HepG2 (cell line): ENCODE measurements around the gene CRK. TPM values are rescaled to one million over a fixed set of nuclear protein-coding genes. Genes with fewer than 3 reads are reported as not detected.

Experiments used
- CEBPZ ChIP-seq: IDR thresholded peaks from 2 replicates; pipeline ENCODE4 v1.6.1; 2012; ENCODE audit warnings: low read length, improper control_type of control experiment
- DPF2 ChIP-seq: sonication (generic); formaldehyde crosslinking; IDR thresholded peaks from 2 replicates; pipeline ENCODE4 v1.4.0; 2020; ENCODE audit warnings: mild to moderate bottlenecking, low read depth, missing genetic modification reagents, borderline replicate concordance
- ELF4 ChIP-seq: sonication (generic); formaldehyde crosslinking; IDR thresholded peaks from 2 replicates; pipeline ENCODE4 v1.5.0; 2020; ENCODE audit warnings: missing genetic modification reagents, mild to moderate bottlenecking, moderate library complexity, borderline replicate concordance
- NRL ChIP-seq: sonication (generic); formaldehyde crosslinking; IDR thresholded peaks from 2 replicates; pipeline ENCODE4 v1.5.0; 2020; ENCODE audit warnings: missing genetic modification reagents, mild to moderate bottlenecking, moderate library complexity, borderline replicate concordance
- SP4 ChIP-seq: sonication (generic); formaldehyde crosslinking; IDR thresholded peaks from 2 replicates; pipeline ENCODE4 v1.8.1; 2023; ENCODE audit warnings: mild to moderate bottlenecking, missing genetic modification reagents
- TARDBP ChIP-seq: sonication (generic); formaldehyde crosslinking; IDR thresholded peaks from 2 replicates; pipeline ENCODE4 v1.8.0; 2022; ENCODE audit warnings: mild to moderate bottlenecking, missing genetic modification reagents
- TIGD3 ChIP-seq: sonication (generic); formaldehyde crosslinking; IDR thresholded peaks from 2 replicates; pipeline ENCODE4 v1.5.1; 2020; ENCODE audit warnings: mild to moderate bottlenecking, missing genetic modification reagents, borderline replicate concordance
- ZFP82 ChIP-seq: sonication (generic); formaldehyde crosslinking; IDR thresholded peaks from 2 replicates; pipeline ENCODE4 v1.5.1; 2020; ENCODE audit warnings: mild to moderate bottlenecking, missing genetic modification reagents, borderline replicate concordance
- ZIK1 ChIP-seq: sonication (generic); formaldehyde crosslinking; IDR thresholded peaks from 2 replicates; pipeline ENCODE4 v1.5.0; 2020; ENCODE audit warnings: mild to moderate bottlenecking, low read depth, missing genetic modification reagents, borderline replicate concordance
- ZNF24 ChIP-seq: fragments of 450-650 bp; IDR thresholded peaks from 2 replicates; pipeline ENCODE4 v1.6.1; 2017; ENCODE audit warnings: antibody characterized with exemption, mild to moderate bottlenecking
- ZNF564 ChIP-seq: sonication (generic); formaldehyde crosslinking; IDR thresholded peaks from 2 replicates; pipeline ENCODE4 v1.8.1; 2023; ENCODE audit warnings: mild to moderate bottlenecking, missing genetic modification reagents
- ZNF577 ChIP-seq: sonication (generic); formaldehyde crosslinking; IDR thresholded peaks from 2 replicates; pipeline ENCODE4 v1.4.0; 2020; ENCODE audit warnings: mild to moderate bottlenecking, low read depth, missing genetic modification reagents, borderline replicate concordance
- ZNF747 ChIP-seq: sonication (generic); formaldehyde crosslinking; IDR thresholded peaks from 2 replicates; pipeline ENCODE4 v1.8.1; 2023; ENCODE audit warnings: missing genetic modification reagents, mild to moderate bottlenecking, borderline replicate concordance
- ZSCAN22 ChIP-seq: sonication (generic); formaldehyde crosslinking; IDR thresholded peaks from 2 replicates; pipeline ENCODE4 v1.4.0; 2020; ENCODE audit warnings: mild to moderate bottlenecking, missing genetic modification reagents
- polyA plus RNA-seq, 8 experiments: library from polyadenylated mRNA; depleted of rRNA in 3 of 8; stranded (reverse) in 7 of 8; unstranded in 1 of 8; fragments of >200 nt; fragmentation: Illumina TruSeq in 4 of 8; extraction: Trizol in 4 of 8; gene quantifications; 2 replicates each; pipeline versions ENCODE4 v1.2.1 to v1.2.3, GENCODE V29; 2011 to 2016; ENCODE audit warnings: low read depth in 4 of 8, missing spikeins in 1 of 8, mixed read lengths in 1 of 8; ENCODE audit not compliant: insufficient read depth in 1 of 8
- total RNA-seq, 5 experiments: library from RNA; depleted of rRNA; stranded (reverse); fragments of >200 nt; fragmentation: Illumina TruSeq; extraction: Trizol; gene quantifications; 2 replicates each; pipeline ENCODE4 v1.2.3, GENCODE V29; 2016; ENCODE audit warnings: low read depth in 1 of 5

CRK gene
- total and polyA plus RNA-seq, 2 of the 13 experiments (the other 11 are each of a cell fraction or from before 2014, with no cell fraction given) = 47.4 to 54.2 TPM

GRCh38 chr17:1399679-1400512 is 56.1 kb downstream of the CRK start, which contains the start of gene YWHAE (continued):
- TF ChIP-seq CEBPZ = no peak
- TF ChIP-seq ZFP82 (CRISPR knock-in tag) = peak; percentile 88
- TF ChIP-seq ZNF24 = no peak
- TF ChIP-seq ELF4 (CRISPR knock-in tag) = 0 out of 2 replicates have a peak, but pooled peaks have one; percentile 55
- no peak for TF ChIP-seq ZNF747 (CRISPR knock-in tag)
- TF ChIP-seq ZNF577 (CRISPR knock-in tag) = peak; percentile 78; the same call in 1 of the 2 replicates
- TF ChIP-seq ZSCAN22 (CRISPR knock-in tag) = no peak
- no peak for TF ChIP-seq TIGD3 (CRISPR knock-in tag)
- TF ChIP-seq TARDBP (CRISPR knock-in tag) = peak; percentile 82
- TF ChIP-seq SP4 (CRISPR knock-in tag) = peak; percentile 61
- peak; percentile 78 for TF ChIP-seq ZIK1 (CRISPR knock-in tag)
- no peak for TF ChIP-seq DPF2
- peak; percentile 75; the same call in 1 of the 2 replicates for TF ChIP-seq NRL (CRISPR knock-in tag)
- 0 out of 2 replicates have a peak, but pooled peaks have one; percentile 51 for TF ChIP-seq ZNF564
